SK-N-SH treated with all-trans-retinoic acid at 6 μM for 48 hours (cell line): ENCODE results near the gene CCR6.

ENCODE experiments used
- BACH2 ChIP-seq: fragments of 250-450 bp; sonication (Bioruptor Pico); IDR thresholded peaks from 2 replicates; pipeline ENCODE4 v1.9.0; 2021; ENCODE audit warnings: mild to moderate bottlenecking, borderline replicate concordance
- ESRRG ChIP-seq: fragments of 250-450 bp; sonication (Bioruptor Pico); IDR thresholded peaks from 2 replicates; pipeline ENCODE4 v1.6.1; 2021; ENCODE audit warnings: mild to moderate bottlenecking
- PPARA ChIP-seq: fragments of 250-450 bp; sonication (Bioruptor Pico); IDR thresholded peaks from 2 replicates; pipeline ENCODE4 v1.5.0; 2020; ENCODE audit warnings: mild to moderate bottlenecking, borderline replicate concordance
- RARB ChIP-seq: fragments of 250-450 bp; sonication (Bioruptor Pico); IDR thresholded peaks from 2 replicates; pipeline ENCODE4 v1.8.0; 2021; ENCODE audit warnings: mild to moderate bottlenecking, moderate library complexity
- SNAI2 ChIP-seq: fragments of 250-450 bp; sonication (Bioruptor Pico); IDR thresholded peaks from 2 replicates; pipeline ENCODE4 v1.5.0; 2020; ENCODE audit warnings: mild to moderate bottlenecking, moderate library complexity
- TCF4 ChIP-seq: fragments of 250-450 bp; sonication (Bioruptor Pico); IDR thresholded peaks from 2 replicates; pipeline ENCODE4 v1.8.0; 2021; ENCODE audit warnings: mild to moderate bottlenecking, moderate library complexity, borderline replicate concordance
- TOX ChIP-seq: fragments of 250-450 bp; sonication (Bioruptor Pico); IDR thresholded peaks from 2 replicates; pipeline ENCODE4 v1.8.0; 2021; ENCODE audit warnings: mild to moderate bottlenecking, moderate library complexity, borderline replicate concordance
- ZFP3 ChIP-seq: fragments of 250-450 bp; sonication (Bioruptor Pico); IDR thresholded peaks from 2 replicates; pipeline ENCODE4 v1.5.0; 2020; ENCODE audit warnings: mild to moderate bottlenecking, moderate library complexity
- ZFP30 ChIP-seq: fragments of 450-650 bp; formaldehyde crosslinking; IDR thresholded peaks from 2 replicates; pipeline ENCODE4 v1.5.0; 2022; ENCODE audit warnings: mild to moderate bottlenecking, moderate library complexity
- TF ChIP-seq, protein P1 (sequence below): fragments of 250-450 bp; sonication (Bioruptor Pico); IDR thresholded peaks from 2 replicates; pipeline ENCODE4 v1.8.0; 2021; ENCODE audit warnings: low read depth, mild to moderate bottlenecking, moderate library complexity, borderline replicate concordance
- TF ChIP-seq, protein P2 (sequence below): fragments of 250-450 bp; sonication (Bioruptor Pico); IDR thresholded peaks from 2 replicates; pipeline ENCODE4 v1.5.1; 2020; ENCODE audit warnings: low read depth, mild to moderate bottlenecking, moderate library complexity

DNA sequence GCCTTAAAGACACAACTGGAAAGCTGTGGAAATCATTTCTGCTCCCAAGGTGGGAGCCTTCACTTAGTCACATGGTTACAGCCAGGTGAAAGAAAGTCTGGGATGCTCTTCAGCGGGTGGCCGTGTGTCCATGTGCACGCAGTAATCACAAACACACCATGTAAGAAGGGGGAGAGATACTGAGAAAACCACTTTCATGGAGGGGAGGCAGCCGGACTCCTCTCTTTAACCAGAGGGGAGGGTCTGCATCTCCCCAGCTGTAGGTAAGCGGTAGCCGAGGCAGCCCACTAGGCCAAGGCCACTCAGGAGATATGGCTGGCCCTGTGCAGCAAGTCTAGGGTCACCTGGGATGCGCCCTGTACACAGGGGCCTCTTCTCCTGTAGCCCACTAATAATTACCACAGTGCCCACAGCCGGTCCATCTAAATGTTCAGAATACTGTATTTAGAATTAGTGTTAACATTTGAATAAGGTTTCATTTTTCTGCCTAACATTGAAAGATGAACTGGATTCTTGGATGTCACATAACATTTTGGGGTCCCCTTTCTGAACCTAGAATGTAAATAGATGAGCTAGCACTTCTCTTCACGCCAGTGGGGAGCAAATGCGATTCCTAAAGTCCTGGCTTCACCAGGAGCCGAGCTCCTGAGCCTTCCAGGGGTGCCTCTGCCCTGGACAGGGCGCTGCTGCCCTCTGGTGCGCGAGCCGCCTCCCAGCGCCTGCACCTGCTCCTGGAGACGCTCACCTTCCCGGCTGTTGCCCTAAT is 19.0 kb downstream of the CCR6 start:
- TF ChIP-seq RARB (CRISPR knock-in tag) (no peak), ESRRG (CRISPR knock-in tag) (no peak), ZFP30 (CRISPR knock-in tag) (no peak), TCF4 (no peak), TOX (CRISPR knock-in tag) (no peak), BACH2 (no peak), SNAI2 (CRISPR knock-in tag) (no peak; the same call in 1 of the 2 replicates), ZFP3 (CRISPR knock-in tag) (no peak), PPARA (CRISPR knock-in tag) (no peak)
- TF ChIP-seq, protein P1, sequence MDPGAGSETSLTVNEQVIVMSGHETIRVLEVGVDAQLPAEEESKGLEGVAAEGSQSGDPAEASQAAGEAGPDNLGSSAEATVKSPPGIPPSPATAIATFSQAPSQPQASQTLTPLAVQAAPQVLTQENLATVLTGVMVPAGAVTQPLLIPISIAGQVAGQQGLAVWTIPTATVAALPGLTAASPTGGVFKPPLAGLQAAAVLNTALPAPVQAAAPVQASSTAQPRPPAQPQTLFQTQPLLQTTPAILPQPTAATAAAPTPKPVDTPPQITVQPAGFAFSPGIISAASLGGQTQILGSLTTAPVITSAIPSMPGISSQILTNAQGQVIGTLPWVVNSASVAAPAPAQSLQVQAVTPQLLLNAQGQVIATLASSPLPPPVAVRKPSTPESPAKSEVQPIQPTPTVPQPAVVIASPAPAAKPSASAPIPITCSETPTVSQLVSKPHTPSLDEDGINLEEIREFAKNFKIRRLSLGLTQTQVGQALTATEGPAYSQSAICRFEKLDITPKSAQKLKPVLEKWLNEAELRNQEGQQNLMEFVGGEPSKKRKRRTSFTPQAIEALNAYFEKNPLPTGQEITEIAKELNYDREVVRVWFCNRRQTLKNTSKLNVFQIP (CRISPR knock-in tag), result no peak
- TF ChIP-seq, protein P2, sequence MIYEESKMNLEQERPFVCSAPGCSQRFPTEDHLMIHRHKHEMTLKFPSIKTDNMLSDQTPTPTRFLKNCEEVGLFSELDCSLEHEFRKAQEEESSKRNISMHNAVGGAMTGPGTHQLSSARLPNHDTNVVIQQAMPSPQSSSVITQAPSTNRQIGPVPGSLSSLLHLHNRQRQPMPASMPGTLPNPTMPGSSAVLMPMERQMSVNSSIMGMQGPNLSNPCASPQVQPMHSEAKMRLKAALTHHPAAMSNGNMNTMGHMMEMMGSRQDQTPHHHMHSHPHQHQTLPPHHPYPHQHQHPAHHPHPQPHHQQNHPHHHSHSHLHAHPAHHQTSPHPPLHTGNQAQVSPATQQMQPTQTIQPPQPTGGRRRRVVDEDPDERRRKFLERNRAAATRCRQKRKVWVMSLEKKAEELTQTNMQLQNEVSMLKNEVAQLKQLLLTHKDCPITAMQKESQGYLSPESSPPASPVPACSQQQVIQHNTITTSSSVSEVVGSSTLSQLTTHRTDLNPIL (CRISPR knock-in tag), result no peak
